HFF-Myc (cell line): ENCODE measurements around the gene MAN1C1.

Experiments used
- DNase-seq: peaks from one replicate; pipeline ENCODE4 v3.0.0-alpha.2; 2011; ENCODE audit warnings: low read depth; ENCODE audit errors: extremely low read depth
- H3K4me3 ChIP-seq: replicated peaks from 2 replicates; pipeline ENCODE4 v1.5.1; 2011; ENCODE audit warnings: low read depth, mild to moderate bottlenecking, control low read depth, low read length
- TF ChIP-seq, protein P1 (sequence below): IDR thresholded peaks from 2 replicates; pipeline ENCODE4 v1.5.1; 2012; ENCODE audit warnings: mild to moderate bottlenecking, low read depth, low read length, control low read depth; ENCODE audit errors: missing control alignments

Gene MAN1C1

DNA sequence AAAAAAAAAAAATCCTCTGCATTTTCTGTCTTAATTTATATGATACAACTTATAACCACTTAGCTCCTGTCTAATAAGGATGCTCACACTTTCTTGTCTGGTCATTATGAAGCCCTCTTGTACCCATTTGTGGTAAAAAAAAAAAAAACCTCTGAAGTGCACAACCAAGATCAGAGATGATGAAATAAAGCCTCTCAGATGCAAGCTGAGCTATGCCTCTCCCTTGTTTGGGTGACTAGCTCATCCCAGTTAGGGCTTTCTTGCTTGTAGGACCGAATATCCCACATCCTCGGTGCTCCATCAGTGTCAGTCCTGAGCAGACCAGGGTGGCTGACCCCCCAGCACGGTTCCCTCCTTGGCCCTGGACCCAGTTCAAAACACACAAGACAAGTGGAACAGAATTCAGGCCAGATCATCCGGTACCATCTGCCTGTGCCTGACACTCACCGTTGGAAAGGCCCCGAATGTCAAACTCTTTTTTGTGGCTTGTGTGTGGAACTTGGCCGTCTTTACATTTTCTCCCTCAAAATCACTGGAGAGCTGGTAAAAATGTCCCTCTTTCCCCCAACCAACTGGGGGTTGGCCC is 177.1 kb downstream of the MAN1C1 start:
- TF ChIP-seq, protein P1, sequence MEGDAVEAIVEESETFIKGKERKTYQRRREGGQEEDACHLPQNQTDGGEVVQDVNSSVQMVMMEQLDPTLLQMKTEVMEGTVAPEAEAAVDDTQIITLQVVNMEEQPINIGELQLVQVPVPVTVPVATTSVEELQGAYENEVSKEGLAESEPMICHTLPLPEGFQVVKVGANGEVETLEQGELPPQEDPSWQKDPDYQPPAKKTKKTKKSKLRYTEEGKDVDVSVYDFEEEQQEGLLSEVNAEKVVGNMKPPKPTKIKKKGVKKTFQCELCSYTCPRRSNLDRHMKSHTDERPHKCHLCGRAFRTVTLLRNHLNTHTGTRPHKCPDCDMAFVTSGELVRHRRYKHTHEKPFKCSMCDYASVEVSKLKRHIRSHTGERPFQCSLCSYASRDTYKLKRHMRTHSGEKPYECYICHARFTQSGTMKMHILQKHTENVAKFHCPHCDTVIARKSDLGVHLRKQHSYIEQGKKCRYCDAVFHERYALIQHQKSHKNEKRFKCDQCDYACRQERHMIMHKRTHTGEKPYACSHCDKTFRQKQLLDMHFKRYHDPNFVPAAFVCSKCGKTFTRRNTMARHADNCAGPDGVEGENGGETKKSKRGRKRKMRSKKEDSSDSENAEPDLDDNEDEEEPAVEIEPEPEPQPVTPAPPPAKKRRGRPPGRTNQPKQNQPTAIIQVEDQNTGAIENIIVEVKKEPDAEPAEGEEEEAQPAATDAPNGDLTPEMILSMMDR, result no peak
- no peak for DNase-seq
- H3K4me3 ChIP-seq, result no peak overlapping the region

DNA sequence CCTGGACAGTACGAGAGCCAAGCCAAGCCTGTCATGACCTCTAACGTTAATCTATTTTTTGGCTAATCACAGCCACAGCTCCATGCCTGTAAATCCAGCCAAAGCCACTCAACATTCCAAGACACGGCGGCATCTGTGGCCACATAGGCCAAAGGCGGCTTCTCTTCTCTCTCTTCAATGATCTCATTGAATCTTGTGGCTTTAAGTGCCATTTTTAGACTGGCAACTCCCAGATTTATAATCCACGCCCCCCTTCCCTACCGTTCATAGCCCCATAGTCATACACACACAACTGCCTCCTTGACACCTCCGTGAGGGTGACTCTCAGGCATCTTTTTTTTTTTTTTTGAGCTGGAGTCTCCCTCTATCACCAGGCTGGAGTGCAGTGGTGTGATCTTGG is 177.7 kb downstream of the MAN1C1 start:
- DNase-seq, result no peak
- TF ChIP-seq, protein P1, result no peak
- H3K4me3 ChIP-seq, result no peak overlapping the region

DNA sequence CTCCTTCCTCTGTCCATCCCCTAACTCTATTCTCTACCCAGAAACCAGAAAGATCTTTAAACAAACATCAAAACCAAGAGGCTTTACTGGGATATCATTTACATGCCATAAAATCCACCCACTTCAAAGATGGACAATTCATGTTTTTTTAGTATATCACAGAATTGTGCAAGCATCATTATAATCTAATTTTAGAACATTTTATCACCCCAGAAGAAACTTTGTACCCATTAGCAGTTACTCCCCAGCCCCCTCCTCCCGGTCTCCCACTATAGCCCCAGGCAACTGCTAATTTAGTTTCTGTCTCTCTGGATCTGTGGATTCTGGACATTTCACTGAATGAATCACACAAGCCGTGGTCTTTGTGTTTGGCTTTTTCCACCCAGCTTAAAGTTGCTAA is 178.6 kb downstream of the MAN1C1 start:
- DNase-seq, result no peak
- TF ChIP-seq, protein P1, result no peak
- H3K4me3 ChIP-seq, result no peak overlapping the region

DNA sequence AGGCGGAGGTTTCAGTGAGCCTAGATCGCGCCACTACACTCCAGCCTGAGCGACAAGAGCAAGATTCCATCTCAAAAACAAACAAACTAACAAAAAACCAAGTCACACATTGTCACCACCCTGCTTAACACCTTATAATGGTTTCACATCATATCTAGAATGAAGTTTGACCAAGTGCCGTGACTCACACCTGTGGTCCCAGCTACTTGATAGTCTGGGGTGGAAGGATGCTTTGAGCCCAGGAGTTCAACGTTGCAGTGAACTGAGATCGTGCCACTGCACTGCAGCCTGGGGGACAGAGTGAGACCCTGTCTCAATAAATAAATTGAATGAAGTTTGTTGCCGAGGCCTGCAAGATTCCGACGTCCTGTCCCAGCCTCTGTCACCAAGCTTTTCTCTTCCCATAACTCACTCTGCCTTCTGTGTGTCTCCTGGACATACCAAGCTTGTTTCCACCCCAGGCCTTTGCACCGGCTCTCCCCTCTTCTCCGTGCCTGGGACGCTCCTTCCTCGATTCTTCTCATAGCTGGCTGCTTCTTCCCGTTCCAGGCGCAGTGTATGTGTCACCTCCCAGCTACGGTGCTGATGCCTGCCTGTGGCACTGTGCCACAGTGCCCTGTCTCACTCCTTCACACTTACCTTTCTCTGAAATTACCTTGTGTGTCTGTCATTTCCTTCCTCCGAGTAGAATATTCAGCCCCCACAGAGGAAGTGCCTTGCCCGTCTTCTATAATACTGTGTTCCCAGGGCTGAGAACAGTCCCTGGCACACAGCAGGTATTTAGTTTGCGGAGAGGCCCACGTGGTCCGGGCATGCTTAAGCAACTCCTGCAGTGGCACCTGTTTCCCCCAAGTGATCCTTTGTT is 179.6 kb downstream of the MAN1C1 start:
- no peak overlapping the region for H3K4me3 ChIP-seq
- no peak for DNase-seq
- TF ChIP-seq, protein P1, result no peak

DNA sequence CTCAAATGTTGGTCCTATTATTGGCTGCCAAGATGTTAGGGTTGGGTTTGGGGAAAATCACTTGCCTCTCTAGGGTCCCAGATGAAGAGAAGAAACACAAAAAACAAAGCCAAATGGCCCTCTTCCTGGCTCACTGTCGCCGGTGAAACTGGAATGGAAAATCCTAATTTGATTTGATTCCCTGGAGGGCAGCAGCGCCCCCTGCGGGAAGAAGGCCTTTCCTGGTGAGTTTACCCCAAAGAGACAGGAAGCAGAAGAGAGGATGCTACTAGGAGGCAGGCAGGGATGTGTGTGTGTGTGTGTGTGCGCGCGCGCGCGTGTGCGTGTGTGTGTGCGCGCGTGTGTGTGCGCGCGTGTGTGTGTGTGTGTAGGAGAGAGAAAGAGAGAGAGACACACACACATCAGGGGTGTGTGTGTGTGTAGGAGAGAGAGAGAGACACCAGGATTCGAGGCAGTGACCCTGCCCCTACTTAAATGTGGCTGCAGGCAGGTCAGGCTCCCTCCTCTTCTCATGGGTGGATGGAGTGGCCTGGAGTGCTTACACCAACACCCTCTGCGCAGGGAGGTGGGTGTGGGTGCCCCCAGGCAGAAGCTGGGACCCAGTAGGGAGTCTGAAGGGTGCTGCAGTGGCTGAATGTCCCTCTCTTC is 180.3 kb downstream of the MAN1C1 start:
- no peak for DNase-seq
- H3K4me3 ChIP-seq, result no peak overlapping the region

DNA sequence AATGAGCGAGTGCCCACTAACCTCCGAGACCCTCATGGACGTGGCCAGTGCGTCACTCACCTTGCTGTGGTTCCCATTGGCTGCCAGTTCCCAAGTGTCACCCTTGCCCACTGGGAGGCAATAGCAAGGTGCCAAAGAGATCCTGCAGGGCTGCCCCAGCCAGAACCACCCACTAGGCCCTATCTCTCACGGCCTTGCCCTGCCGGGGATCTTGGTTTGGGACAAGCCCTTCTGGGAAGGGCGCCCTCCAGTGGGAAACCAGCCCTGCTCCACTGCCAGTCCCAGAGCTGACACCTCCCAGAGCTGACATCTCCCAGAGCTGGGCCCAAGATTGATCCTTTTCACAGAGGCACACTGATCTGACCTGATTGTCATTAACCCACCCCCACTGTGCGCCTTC is 181.3 kb downstream of the MAN1C1 start:
- H3K4me3 ChIP-seq, result no peak overlapping the region
- TF ChIP-seq, protein P1, result peak; percentile 51
- no peak for DNase-seq

More for the DNA sequence above, 180.3 kb downstream of the MAN1C1 start:
- TF ChIP-seq, protein P1, result peak; percentile 74
